Right renal cortex interstitium (tissue), 3 donors: ENCODE measurements around the gene MCU. TPM values are rescaled to one million over a fixed set of nuclear protein-coding genes. Genes with fewer than 3 reads are reported as not detected.

ENCODE experiments used
- DNase-seq, 3 donors: peaks; one replicate each; pipeline ENCODE4 v3.0.0-alpha.2; 2013; ENCODE audit warnings: low read depth in 3 of 3, low spot score in 2 of 3
- polyA plus RNA-seq, 3 donors: library from polyadenylated mRNA; unstranded; fragments of 120-200 nt; gene quantifications; one replicate each; pipeline ENCODE4 v1.2.1, GENCODE V29; 2013; ENCODE audit not compliant: insufficient read length in 3 of 3

Gene MCU
- polyA plus RNA-seq, 3 donors = 48.4 to 55.1 (median 50.3) TPM

DNA sequence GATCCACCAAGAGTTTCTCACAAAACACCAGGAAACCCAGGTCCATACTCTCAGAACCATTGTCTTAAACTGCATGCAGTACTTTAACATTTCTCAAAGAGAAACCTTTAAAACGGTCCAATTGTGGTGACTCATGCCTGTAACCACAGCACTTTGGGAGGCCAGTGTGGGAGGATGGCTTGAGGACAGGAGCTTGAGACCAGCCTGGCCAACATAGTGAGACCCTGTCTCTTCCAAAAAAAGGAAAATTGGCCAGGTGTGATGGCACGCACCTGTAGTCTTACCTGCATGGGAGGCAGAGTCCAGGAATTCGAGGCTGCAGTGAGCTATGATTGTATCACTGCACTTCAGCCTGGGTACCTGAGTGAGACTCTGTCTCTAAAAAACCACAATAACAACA lies 104.1 kb downstream of the MCU start:
- DNase-seq = no peak

GRCh38 chr10:72796538-72796937 lies 104.6 kb downstream of the MCU start:
- no peak for DNase-seq

GRCh38 chr10:72800000-72800740 lies 108.2 kb downstream of the MCU start:
- no peak for DNase-seq

DNA sequence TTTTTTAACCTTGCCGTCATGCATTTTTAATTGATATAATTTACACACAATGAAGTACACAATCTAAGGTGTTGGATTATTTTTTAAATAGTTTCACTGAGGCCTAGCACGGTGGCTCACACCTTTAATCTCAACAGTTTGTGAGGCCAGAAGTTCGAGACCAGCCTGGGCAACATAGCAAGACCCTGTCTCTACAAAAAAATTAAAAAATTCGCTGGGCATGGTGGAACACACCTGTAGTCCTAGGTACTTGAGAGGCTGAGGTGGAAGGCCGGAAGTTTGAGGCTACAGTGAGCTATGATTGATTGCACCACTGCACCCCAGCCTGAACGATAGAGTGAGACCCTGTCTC lies 108.8 kb downstream of the MCU start:
- no peak for DNase-seq

DNA sequence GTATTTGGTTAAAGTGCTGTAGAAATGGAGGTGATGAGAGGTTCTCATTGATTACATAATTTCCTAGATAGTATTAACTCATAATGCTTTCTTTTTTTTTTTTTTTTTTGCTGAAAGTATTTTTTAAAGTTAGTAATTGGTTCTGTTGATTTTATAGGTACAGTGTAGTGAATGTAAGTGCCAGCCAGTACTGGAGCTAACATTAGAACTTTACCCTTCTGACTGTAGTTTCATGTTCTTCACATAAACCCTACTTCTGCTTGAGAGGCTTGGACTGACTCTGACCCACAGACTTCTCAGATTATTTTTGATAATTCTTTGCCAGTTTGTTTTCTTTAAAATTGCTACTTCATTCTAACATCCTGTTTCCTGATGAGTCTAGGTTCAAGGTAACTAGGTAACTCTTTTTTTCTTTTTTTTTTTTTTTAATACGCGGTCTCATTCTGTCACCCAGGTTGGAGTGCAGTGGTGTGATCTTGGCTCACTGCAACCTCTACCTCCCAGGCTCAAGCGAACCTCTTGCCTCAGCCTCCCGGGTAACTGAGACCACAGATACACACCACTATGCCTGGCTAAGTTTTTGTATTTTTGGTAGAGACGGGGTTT lies 109.4 kb downstream of the MCU start:
- no peak for DNase-seq

- DNase-seq = no peak
Observed at GRCh38 chr10:72802332-72802731, 110.4 kb downstream of the MCU start.

GRCh38 chr10:72802763-72803505 lies 111.0 kb downstream of the MCU start:
- no peak for DNase-seq

GRCh38 chr10:72808001-72808400 lies 116.1 kb downstream of the MCU start:
- DNase-seq = no peak

DNA sequence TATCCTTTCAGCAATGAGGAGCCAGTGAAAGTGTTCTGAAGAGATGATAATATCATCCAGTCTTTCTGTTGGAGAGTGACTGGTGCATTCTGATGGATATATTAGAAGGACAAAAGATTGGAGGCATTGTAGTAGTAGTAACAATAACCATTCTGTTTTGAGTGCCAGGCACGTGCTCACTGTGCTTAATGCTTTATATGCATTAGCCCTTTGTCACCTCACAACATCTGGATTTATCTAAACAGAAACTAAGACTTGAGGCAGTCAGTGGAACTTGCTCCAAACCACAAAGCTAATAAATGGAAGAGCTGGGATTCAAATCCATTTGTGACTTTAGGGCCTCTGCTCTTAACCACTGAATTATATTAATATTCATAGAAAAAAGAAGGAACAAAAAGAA lies 117.1 kb downstream of the MCU start:
- no peak for DNase-seq

GRCh38 chr10:72810976-72811375 lies 119.0 kb downstream of the MCU start:
- DNase-seq = no peak

DNA sequence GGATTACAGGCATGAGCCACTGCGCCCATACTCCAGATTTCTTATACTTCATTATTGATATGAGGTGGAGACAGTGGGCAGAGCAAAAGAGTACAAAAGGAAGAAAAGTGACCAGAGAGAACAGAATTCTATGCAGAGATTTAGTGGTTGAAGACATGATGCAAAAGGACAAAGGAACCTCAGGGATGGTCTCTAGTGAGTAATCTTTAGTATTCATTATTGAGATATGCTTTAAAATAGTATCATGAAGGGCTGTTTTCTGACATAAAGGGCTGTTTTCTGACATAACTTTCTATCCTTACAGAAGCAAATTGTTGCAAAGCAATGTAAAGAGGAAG lies 120.4 kb downstream of the MCU start:
- DNase-seq = no peak

GRCh38 chr10:72812753-72813430 lies 120.9 kb downstream of the MCU start:
- no peak for DNase-seq

DNA sequence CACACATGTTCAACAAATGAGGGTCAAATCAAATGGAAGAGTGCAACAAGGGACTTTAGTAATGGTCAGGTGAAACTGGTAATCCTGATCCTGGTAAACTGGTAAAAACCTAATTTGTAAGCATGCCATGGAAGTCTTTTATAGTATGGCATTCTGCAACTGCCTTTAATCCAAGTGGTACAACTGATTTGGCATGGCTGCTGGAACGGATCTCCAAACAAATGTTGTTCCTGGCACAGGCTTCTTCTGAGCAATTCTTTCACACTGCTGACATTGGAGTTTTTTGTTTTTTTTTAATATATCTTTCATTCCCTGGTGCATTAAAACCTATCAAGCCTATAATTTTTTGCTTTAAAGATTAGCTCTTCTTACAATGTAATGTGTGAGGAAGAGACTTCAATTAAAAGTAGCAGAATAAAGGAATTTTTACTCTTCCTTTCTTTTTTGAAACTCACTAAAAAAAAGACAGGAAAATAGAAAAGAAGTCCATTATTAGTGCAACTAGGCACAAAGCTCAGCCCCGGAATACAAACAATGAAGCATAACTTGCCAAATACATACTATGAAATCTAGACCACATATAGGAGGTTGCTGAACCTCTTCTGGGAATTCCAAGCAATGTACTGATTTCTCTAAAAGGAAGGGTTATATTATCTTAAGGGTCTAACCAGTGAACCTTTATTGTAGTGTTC lies 122.3 kb downstream of the MCU start:
- no peak for DNase-seq

DNA sequence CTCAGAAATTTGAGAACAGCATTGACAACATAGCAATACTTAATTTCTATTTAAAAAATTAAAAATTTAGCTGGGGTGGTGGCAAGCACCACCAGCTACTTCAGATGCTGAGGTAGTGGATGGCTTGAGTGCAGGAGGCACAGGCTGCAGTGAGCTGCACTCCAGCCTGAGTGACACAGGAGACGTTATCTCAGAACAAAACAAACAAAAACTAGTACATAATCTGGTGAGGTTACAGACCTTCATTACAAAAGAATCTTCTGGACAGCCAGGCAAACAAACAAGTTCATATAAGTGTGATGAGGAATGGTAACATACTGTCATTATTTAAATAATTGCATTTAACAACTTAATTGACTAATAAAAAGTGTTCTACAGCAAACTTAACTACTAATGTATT lies 124.6 kb downstream of the MCU start:
- DNase-seq = no peak

DNA sequence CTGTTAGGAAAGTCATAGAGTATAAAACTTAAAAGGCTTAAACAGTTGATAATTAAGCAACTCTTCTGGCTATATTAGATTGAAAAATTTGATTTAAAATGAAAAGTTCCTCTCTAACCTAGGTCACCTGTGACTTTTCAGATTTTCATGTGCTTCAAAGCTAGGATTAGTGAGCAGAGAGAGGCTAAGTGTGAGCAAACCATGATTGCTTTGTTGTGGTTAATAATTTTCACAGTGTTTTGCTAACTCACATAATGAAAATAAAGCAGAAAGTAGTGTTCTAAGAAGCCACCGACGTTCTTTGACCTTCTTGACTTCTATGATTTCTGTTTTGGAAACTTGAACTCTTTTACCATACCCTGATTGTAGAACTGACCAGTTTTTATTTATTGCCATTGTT lies 126.1 kb downstream of the MCU start:
- no peak for DNase-seq

DNA sequence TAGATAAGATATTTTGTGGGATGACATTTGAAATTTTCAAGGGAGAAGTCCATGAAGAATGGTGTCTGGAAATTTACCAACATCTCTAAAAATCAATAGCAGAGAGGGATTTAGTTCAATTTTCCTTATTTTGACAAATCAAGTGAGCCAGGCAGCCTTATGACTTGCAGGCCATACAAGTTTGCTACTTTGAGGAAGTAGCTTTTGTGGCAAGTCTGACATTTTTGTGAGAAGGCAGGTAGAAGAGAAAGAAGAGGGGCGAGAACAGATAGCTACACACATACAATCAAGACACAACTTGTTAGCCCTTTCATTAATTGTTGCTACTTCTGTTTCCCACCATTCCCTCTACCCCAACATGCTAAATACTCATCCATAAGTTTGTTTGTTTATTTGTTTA lies 127.1 kb downstream of the MCU start:
- DNase-seq = no peak

DNA sequence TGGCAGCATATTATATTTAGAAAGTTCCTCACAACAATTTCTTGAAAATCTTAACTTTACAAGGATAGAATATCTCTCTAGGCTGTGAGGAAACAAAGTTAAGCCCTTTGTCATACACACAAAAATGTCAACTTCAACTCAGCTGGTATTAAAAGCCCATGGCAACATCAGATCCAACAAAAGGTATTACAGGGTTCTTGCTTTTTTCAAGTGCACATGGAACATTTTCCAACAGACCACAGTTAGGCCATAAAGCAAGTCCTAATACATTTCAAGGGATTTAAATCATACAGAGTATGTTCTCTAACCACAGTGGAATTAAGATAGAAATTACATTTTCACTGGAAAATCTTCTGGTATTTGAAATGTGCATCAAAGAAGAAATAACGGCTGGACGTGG lies 129.7 kb downstream of the MCU start:
- DNase-seq = no peak

- no peak for DNase-seq
Observed at GRCh38 chr10:72822342-72822986, 130.5 kb downstream of the MCU start.

DNA sequence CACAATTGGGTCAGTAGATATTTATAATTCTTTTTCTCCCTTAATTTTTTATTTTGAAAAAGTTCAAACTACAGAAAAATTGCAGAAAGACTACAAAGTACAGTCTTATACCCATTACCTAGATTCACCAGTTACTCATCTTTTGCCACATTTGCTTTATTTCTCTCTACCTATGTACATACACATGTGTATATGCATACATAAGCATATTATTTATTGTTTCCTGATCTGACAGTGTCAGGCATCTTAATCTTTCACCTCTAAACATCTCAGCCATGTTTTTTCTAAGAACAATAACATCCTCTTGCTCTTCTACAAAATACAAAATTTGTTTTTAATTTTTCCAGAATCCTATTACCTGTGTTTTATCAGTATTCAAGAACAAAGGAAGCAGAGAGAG lies 133.2 kb downstream of the MCU start:
- DNase-seq = no peak

DNA sequence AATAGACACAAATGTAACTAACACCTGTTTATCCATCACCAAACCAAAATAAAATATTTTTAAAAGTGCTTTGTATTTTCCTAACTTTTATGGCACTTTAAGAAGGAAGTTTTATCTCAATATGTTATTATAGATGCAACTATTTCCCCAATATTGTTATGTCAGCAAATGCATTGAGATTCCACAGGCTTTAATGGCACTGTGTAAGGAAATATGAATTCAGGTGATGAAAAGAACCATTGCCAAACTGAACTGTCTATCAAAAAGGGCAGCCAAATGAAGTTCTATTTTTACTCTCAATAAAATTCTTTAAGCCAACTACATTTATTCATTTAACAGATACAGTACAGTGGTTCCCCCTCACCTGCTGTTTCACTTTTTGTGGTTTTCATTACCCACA lies 134.4 kb downstream of the MCU start:
- no peak for DNase-seq

GRCh38 chr10:72828294-72828693 lies 136.4 kb downstream of the MCU start:
- no peak for DNase-seq
